GM19397 (cell line): ENCODE measurements around the gene KDSR.

Experiments
- ATAC-seq: cut with Tn5 transposase; IDR thresholded peaks from one replicate; pipeline ENCODE4 v1.9.1; 2021; ENCODE audit warnings: mild to moderate bottlenecking, moderate library complexity; ENCODE audit not compliant: unreplicated experiment

Gene KDSR

GRCh38 chr18:63322206-63322605 is 44.8 kb downstream of the KDSR start:
- no peak for ATAC-seq

GRCh38 chr18:63321291-63321690 is 45.7 kb downstream of the KDSR start:
- ATAC-seq: no peak

DNA sequence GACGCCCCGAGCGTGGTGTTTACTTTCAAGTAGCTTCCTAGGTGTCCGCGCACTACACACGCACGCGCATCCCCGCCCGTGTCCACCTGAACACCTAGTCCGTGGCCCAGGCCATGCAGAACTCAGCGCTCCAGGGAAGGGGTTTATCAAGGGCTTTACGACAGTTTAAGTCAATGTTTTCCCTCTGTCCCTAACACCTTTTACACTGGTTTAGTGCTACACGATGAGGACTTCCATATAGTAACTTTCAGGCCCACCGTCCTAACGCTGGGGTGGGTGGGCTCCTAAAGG is 46.1 kb downstream of the KDSR start:
- no peak for ATAC-seq

DNA sequence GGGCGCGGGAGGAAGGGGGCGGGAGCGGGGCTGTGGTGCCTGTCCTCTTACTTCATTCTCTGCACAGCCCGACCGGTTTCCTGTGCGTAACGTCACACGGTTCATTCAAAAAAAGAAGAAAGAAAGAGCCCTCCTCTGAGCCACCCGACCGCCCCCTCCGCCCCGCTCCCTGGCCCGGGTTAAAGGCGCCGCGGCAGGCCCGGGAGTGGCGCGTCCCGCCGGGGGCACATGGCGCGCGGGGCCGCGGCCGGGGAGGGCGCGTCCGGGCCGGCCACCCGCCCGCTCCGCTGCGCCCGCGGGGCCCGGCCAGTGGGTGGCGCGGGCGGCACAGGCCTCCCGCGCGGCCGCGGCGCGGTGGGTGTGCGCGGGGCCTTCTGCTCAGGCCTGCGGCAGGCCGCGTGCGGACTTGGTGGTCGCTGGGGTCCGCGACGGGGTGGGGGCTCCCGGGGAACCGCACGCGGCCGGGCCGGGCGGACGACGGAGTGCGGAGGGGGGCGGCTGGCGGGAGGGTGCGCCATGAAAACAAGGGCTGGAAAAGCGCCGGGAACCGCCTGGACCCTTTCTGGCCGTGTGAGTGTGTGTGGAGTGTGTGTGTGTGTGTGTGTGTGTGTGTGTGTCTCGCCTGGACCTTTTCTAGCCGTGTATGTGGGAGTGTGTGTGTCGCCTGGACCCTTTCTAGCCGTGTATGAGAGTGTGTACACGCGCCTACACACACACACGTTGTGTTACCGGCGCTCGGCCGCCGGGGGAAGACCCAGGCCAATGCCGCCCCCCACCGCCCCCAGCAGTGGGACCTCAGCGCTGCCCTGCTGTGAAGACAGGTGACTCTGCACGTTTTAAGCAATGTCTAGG is 46.7 kb downstream of the KDSR start:
- ATAC-seq: peak; percentile 53

GRCh38 chr18:63319383-63320122 is 47.5 kb downstream of the KDSR start, which contains the start of gene BCL2:
Gene BCL2 (minus strand): TSS chr18:63319769.
- no peak for ATAC-seq

DNA sequence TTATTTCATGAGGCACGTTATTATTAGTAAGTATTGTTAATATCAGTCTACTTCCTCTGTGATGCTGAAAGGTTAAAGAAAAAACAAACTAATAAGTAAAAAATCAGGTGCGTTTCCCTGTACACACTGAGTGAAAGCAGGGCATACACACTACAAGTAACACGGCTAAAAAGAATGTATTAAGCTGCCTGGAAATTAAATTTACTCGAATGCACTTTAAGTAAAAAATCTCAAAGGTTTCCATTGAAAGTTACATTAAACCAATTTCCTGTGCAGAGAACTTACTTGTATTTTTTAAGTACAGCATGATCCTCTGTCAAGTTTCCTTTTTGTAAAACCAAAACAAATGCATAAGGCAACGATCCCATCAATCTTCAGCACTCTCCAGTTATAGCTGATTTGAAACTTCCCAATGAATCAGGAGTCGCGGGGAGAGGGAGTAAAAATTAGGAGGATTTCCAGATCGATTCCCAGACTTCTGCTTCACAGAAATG is 48.1 kb downstream of the KDSR start:
- ATAC-seq: no peak

DNA sequence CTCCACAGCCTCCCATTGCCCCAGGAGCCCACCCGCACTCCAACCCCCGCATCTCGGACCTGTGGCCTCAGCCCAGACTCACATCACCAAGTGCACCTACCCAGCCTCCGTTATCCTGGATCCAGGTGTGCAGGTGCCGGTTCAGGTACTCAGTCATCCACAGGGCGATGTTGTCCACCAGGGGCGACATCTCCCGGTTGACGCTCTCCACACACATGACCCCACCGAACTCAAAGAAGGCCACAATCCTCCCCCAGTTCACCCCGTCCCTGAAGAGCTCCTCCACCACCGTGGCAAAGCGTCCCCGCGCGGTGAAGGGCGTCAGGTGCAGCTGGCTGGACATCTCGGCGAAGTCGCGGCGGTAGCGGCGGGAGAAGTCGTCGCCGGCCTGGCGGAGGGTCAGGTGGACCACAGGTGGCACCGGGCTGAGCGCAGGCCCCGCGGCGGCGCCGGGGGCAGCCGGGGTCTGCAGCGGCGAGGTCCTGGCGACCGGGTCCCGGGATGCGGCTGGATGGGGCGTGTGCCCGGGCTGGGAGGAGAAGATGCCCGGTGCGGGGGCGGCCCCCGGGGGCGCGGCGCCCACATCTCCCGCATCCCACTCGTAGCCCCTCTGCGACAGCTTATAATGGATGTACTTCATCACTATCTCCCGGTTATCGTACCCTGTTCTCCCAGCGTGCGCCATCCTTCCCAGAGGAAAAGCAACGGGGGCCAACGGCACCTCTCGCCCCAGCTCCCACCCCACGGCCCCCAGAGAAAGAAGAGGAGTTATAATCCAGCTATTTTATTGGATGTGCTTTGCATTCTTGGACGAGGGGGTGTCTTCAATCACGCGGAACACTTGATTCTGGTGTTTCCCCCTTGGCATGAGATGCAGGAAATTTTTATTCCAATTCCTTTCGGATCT is 48.8 kb downstream of the KDSR start:
- ATAC-seq: peak; percentile 42

GRCh38 chr18:63317556-63317946 is 49.5 kb downstream of the KDSR start:
- ATAC-seq: no peak

GRCh38 chr18:63316612-63317555 is 50.1 kb downstream of the KDSR start:
- peak; percentile 11 for ATAC-seq

DNA sequence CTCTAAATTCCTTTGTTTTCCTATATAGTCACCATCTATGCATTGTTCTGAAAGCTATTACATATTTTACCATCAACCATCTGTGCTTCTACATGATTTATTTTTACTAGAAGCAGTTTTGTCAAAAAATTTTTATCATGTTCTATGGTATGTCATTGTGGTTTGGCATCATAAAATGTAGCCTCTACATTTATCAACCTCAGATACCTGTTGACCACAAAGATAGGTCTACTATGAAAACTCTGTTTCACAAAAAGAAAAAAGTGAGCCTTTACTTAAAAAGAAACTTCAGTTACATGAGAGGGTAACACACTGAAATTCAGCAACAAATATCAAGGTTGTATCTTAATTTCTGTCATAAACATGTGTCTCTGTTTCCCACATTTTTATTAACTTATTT is 51.1 kb downstream of the KDSR start:
- no peak for ATAC-seq

- ATAC-seq: no peak
Observed at GRCh38 chr18:63315131-63315662, 51.8 kb downstream of the KDSR start.

DNA sequence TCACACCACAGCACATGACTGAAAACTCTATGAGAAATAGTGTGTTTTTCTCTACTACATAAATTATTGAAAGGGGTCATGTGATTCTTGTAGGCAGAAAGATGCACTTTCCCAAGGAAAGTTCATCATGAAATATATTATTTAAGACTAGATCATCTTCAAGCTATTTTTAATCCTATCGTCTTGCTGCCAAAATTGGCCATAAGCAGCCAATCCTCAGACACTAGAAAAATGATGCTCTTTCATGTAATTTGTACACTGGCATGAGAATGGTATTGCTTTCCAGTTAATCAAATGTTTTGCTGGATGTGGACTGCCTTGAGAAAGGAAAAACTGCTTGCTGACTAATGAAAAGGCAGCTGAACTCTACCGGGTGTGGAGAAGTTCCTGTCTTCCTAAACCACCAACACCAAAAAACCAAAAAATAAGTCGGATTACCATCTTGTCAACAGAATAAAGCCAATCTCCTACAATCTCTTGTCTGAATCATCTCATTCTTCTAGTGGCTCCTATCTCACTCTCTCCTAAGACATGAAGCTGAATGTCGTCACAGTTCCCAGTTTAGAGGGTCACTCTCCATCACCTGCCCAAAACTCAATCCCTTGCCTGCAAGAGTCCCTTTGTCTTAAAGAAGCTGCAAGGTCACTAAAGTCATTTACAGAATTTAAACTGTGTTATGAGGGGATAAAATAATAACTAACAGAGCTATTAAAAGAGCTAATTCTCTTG is 52.8 kb downstream of the KDSR start:
- ATAC-seq: no peak

DNA sequence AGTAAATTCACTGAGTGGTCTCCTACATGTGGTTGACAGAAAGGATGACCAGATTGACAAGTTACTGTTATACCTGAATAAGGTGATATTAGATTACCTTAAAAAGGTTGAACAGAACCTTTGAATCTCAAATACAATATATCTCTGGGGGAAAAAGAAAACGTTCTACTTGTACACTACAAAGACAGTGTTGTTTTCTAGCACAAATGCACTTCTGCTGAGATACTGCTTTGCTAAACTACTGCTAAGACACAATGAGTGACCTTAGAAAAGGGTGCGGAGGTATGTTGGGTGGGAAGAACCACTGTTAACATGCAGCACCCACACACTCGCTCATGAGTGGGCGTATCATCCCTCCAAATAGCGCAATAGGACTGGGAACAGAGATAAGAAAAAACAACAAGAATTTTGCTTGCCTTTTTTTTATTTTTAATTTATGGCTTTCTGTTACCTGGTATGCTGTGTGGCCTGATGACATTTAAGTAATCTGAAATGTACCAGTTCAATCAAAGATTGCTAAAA is 53.5 kb downstream of the KDSR start:
- no peak for ATAC-seq

DNA sequence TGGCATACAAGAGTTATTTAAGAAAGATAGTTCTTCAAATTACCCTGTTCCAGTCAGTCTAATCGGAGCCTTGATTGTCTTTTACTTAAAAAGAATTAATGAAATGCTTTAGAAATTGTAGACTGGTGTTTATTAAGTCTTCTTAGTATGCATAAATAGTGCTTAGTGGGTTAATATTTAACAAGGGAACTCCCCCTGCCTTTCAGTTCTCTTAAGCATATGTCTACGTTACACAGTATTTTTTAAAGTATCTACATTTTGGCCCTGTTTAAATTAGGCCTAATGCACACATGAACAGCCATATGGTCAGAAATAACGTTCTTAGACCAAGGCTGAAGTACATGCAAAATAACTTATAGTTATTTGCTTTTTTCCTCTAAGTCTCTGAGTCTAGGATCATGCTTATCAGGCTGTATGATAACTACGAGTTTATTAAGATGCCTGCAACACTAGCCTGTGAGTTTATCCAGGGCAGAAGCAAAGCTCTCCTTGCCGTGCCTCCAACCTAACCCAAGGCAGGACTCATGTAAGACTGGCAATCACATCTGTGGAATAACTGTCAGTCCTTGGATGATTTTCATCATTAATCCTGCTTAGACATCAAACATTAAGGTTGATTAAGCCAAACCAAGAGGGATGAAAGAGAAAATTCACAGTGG is 54.1 kb downstream of the KDSR start:
- ATAC-seq: peak; percentile 40

DNA sequence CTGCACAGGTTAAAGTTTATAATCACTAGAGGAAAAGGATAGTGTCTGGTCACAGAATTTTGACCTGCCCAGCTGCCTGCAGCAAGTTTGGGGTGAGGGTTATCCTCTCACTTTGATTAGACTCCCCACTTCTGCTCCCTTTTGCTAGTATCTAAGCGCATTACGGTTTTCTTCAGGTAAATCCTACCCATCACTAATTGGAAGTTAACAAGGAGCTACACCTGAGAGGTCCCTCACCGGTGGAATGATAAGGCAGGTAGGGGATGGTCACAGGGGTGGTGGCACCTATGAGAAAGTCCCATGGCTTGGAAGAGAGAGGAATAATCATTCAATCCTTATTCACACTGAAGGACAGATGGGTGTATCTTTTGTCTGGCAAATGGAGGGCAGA is 55.0 kb downstream of the KDSR start:
- ATAC-seq: peak; percentile 3

GRCh38 chr18:63311118-63312018 is 55.6 kb downstream of the KDSR start:
- peak; percentile 55 for ATAC-seq

- ATAC-seq: no peak
Observed at GRCh38 chr18:63309422-63309821, 57.6 kb downstream of the KDSR start.
